ENCODE measurements around the gene POLR1G. TPM values are rescaled to one million over a fixed set of nuclear protein-coding genes. Genes with fewer than 3 reads are reported as not detected.

POLR1G gene
- total RNA-seq, 4 donors from 2014 or later: 5.1 to 8.3 (median 5.8) TPM

GRCh38 chr19:45444318-45445041, 38.0 kb downstream of the POLR1G start:
- H3K27ac ChIP-seq: peak overlapping the region; percentile 91 to 97 (median 92)
- no peak for TF ChIP-seq CTCF (IDR thresholded peaks at IDR 0.05 in 4 of 5, conservative IDR thresholded peaks at IDR 0.05 in 1 of 5)
- TF ChIP-seq POLR2A (IDR thresholded peaks at IDR 0.05): peak in 1 of 2 donors; percentile 40
- in situ Hi-C loops (cut with MboI; ENCODE audit: low sequenced_read_pairs in 4 of 4): loop anchor here in 1 of 4 donors (5.0 kb wide), 1 partner anchor 33 kb away; no protein-coding TSS in a partner anchor
- H3K36me3 ChIP-seq: no peaks in the 10 kb centered on the region
- no peaks in the 10 kb centered on the region for H3K9me3 ChIP-seq
- H3K4me1 ChIP-seq: peaks cover 15 to 27% of the 10 kb centered on the region in 2 donors
- ATAC-seq (peak; percentile 55 to 61), DNase-seq (peak; percentile 84 to 93)
- no peaks in the 10 kb centered on the region for H3K27me3 ChIP-seq
- peak overlapping the region; percentile 62 to 72 (median 64) for H3K4me3 ChIP-seq
- intact Hi-C loops (cut with DNase I; ENCODE audit: low total_unique reads): no loop called here

- DNase-seq (no peak), ATAC-seq (no peak)
- Histone ChIP-seq H3K27ac (peak overlapping the region; percentile 91 to 97 (median 92)), H3K9me3 (no peaks in the 10 kb centered on the region), H3K27me3 (no peaks in the 10 kb centered on the region), H3K4me1 (peaks cover 18 to 27% of the 10 kb centered on the region in 2 donors), H3K36me3 (no peaks in the 10 kb centered on the region), H3K4me3 (no peak overlapping the region)
- TF ChIP-seq CTCF (IDR thresholded peaks at IDR 0.05 in 4 of 5, conservative IDR thresholded peaks at IDR 0.05 in 1 of 5): no peak
- TF ChIP-seq POLR2A (IDR thresholded peaks at IDR 0.05): no peak
- intact Hi-C loops (cut with DNase I; ENCODE audit: low total_unique reads): no loop called here
- in situ Hi-C loops (cut with MboI; ENCODE audit: low sequenced_read_pairs in 4 of 4): no loop called here
Observed at GRCh38 chr19:45445139-45445538, 38.7 kb downstream of the POLR1G start.

GRCh38 chr19:45446295-45446694, 39.9 kb downstream of the POLR1G start:
- no peaks in the 10 kb centered on the region for H3K27me3 ChIP-seq
- no peak overlapping the region for H3K4me3 ChIP-seq
- intact Hi-C loops (cut with DNase I; ENCODE audit: low total_unique reads) (no loop called here), in situ Hi-C loops (cut with MboI; ENCODE audit: low sequenced_read_pairs in 4 of 4) (no loop called here)
- DNase-seq (no peak), ATAC-seq (no peak)
- no peak overlapping the region for H3K27ac ChIP-seq
- H3K4me1 ChIP-seq: peaks cover 21 to 28% of the 10 kb centered on the region in 2 donors
- H3K9me3 ChIP-seq: no peaks in the 10 kb centered on the region
- no peak for TF ChIP-seq POLR2A (IDR thresholded peaks at IDR 0.05)
- no peak for TF ChIP-seq CTCF (IDR thresholded peaks at IDR 0.05 in 4 of 5, conservative IDR thresholded peaks at IDR 0.05 in 1 of 5)
- H3K36me3 ChIP-seq: no peaks in the 10 kb centered on the region

DNA sequence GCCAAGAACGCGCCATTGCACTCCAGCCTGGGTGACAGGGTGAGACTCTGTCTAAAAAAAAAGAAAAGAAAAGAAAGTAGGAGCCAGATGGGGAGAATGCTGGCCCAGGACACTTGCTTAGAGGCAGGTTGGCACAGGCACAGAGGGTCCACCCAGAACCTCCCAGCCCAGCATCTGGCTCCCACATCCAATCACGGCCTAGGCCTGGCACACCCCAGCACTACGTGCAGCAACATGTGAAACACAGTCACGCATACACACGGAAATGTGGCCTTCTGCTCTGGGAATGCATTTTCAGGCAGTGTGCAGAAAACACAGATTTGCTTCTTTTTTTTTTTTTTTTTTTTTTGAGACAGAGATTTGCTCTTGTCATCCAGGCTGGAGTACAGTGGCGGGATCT, 40.5 kb downstream of the POLR1G start:
- no peaks in the 10 kb centered on the region for H3K27me3 ChIP-seq
- no peak for TF ChIP-seq CTCF (IDR thresholded peaks at IDR 0.05 in 4 of 5, conservative IDR thresholded peaks at IDR 0.05 in 1 of 5)
- no peak for TF ChIP-seq POLR2A (IDR thresholded peaks at IDR 0.05)
- DNase-seq (no peak), ATAC-seq (no peak)
- H3K4me1 ChIP-seq: peaks cover 26 to 29% of the 10 kb centered on the region in 2 donors
- no peaks in the 10 kb centered on the region for H3K36me3 ChIP-seq
- in situ Hi-C loops (cut with MboI; ENCODE audit: low sequenced_read_pairs in 4 of 4): no loop called here
- intact Hi-C loops (cut with DNase I; ENCODE audit: low total_unique reads): no loop called here
- no peak overlapping the region for H3K4me3 ChIP-seq
- H3K27ac ChIP-seq: no peak overlapping the region
- H3K9me3 ChIP-seq: no peaks in the 10 kb centered on the region
